HG03103 (cell line): ENCODE measurements around the gene CIDEA.
A peak's percentile ranks its signal among the peaks of the same experiment; 100 is the strongest.

Experiments
- ATAC-seq: cut with Tn5 transposase; IDR thresholded peaks from one replicate; pipeline ENCODE4 v1.9.1; 2021; ENCODE audit warnings: low read depth; ENCODE audit not compliant: unreplicated experiment

CIDEA gene

DNA sequence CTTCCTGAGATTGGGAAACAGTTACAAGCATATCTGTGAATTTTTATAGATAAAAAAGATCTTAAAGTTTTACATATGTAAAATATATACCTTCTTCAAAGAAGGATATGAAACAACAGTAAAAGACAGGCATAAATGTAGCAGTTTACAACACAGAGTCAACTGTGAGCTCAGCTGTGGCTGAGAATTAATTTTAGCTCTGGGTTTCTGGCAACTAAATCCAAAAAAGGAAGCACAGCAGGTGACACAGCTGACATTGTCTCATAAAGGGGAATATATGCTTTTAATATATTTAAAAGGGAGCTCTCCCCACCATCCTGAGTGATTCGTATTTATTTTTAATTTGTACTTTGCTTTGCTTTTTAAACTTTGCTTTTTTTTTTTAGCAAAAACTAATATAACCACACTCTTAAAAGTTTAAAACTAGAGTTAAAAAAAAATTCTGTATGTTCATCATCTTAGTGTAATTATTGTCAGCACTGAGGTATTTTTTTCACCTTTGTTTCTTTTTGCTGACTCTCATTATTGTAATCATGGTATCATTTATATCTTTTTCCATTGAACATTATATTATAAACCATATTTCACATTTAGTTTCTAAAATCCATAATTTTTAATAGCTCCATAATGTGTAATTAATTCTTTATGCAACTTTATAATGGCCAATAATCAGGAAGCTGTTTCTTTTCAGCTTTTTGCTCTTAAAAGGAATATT is 60.6 kb downstream of the CIDEA start:
- no peak for ATAC-seq

DNA sequence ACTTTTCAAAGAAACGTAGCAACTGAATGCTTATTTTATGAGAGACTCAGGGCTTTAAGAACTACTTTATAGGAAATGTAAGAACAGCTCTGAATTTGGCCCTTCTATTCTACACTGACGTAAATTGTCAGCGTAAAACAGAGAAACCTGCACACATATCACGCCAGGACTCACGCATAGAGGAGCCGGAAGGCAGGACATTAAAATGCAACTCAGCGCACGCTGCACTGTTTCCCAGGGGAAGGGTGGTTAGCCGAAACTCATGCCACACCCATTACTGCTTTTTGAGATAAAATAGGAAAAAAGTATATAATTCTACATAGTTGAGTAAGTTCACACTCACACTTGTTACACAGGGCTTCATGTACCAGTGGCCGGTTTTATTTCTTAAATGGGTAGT is 61.3 kb downstream of the CIDEA start:
- no peak for ATAC-seq

DNA sequence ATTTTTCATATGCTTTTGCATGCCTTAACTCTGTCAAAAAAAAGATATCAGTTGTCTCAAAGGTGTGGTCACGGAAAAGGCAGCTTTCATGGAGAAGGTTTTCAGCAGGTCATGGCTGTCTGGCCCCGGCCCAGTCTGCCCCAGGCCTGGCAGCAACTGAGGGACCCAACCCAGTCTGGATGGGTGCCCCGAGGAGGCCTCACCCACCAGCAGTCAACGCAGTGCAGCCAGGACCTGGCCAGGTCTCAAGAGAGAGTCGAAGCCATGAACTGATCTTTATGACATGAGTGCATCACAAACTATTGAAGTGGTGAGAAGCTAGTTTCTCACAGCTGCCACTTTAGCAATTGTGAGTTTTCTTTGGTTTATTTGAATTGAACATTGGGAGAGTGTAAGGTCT is 61.8 kb downstream of the CIDEA start:
- ATAC-seq: no peak

DNA sequence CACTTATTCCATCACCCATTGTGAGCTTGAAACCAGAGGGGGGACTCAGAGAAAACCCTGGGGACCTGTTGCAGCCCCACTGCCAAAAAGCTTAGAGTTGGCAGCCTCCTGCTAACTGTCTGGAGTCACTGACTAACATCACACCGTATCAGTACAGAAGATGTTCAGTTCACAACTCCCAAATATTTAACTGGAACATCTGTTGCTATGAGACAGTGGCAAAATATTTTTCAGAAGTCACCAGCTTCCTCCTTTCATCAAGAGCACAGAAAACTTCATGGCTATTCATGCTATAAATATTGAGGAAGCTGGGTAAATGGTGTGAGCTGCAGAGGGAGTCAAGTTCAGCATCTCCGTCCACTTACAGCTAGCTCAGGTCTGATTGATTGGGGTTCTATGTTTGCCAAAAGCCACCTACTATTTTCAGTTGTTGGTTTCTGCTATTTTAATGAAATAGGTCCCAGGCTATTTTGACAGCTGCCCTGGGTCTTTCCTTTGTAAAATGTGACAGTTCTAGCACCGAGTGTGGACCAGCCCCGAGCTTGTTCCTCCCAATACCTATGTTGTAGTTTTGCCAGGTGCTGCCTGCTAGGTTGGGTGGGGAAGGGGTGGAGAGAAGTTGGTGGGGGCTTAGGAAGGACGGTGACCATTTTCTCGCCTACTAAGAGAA is 63.6 kb downstream of the CIDEA start:
- no peak for ATAC-seq

DNA sequence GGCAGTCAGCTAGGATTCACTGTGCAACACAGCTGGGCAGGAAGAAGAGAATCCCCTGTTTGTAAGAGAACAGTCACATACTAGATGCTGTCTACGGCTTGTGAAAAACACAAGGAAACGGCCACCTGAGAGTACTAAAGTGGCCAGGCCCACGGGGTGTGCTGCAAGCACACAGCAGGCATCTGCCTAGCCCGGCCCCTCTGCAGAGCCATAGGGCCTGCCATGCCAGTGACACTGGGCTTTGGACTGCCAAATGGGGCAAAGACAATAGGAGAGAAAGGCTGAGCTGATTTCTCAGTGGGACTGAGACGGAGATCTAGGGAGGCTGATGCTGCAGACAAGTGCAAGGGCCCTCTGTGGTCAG is 64.2 kb downstream of the CIDEA start:
- no peak for ATAC-seq

DNA sequence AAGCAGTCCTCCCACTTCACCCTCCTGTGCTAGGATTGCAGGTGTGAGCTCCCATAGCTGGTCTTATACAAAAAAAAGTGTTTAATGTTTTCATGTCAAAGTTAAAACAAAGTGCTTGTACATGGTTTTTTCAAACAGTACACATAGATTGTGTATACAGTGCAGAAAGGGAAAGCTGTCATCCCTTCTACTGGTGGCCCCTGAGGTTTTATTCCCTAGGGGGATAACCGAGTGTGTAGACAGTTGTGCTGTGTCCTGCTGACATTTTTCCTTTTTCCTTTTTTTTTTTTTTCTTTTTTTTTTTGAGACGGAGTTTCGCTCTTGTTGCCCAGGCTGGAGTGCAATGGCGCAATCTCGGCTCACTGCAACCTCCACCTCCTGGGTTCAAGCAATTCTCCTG is 64.7 kb downstream of the CIDEA start:
- no peak for ATAC-seq

DNA sequence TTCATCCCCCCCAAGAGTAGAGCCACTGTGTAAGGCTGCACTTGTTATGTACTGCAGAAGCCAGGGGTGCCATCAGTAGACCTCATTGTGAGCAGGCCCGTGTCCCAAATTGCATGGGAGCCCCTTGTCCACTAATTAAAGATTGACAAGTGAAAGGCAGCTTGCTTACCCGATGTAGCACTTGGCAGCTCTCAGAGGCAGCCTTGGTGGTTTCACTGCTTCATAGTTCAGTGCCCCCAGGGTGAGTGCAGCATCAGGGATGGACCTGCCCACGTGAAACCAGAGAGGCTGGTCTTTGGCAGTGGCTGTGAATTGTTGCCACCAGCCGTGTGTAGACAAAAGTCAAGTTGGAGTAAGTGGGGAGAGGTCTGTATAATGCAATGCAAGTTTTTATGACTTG is 67.2 kb downstream of the CIDEA start:
- ATAC-seq: peak; percentile 52

DNA sequence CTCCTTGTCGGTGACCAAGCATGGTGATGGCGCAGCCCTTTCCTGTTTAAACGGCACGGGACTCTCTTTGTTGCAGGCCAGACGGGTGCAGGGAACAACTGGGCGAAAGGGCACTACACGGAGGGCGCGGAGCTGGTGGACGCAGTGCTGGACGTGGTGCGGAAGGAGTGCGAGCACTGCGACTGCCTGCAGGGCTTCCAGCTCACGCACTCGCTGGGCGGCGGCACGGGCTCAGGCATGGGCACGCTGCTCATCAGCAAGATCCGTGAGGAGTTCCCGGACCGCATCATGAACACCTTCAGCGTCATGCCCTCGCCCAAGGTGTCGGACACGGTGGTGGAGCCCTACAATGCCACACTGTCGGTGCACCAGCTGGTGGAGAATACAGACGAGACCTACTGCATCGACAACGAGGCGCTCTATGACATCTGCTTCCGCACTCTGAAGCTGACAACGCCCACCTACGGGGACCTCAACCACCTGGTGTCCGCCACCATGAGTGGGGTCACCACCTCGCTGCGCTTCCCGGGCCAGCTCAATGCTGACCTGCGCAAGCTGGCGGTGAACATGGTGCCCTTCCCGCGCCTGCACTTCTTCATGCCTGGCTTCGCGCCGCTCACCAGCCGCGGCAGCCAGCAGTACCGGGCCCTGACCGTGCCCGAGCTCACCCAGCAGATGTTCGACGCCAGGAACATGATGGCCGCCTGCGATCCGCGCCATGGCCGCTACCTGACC is 71.0 kb downstream of the CIDEA start:
- no peak for ATAC-seq

DNA sequence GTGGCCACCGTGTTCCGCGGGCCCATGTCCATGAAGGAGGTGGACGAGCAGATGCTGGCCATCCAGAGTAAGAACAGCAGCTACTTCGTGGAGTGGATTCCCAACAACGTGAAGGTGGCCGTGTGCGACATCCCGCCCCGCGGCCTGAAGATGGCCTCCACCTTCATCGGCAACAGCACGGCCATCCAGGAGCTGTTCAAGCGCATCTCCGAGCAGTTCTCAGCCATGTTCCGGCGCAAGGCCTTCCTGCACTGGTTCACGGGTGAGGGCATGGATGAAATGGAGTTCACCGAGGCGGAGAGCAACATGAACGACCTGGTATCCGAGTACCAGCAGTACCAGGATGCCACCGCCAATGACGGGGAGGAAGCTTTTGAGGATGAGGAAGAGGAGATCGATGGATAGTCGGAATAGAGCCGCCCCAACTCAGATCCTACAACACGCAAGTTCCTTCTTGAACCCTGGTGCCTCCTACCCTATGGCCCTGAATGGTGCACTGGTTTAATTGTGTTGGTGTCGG is 71.6 kb downstream of the CIDEA start:
- no peak for ATAC-seq

DNA sequence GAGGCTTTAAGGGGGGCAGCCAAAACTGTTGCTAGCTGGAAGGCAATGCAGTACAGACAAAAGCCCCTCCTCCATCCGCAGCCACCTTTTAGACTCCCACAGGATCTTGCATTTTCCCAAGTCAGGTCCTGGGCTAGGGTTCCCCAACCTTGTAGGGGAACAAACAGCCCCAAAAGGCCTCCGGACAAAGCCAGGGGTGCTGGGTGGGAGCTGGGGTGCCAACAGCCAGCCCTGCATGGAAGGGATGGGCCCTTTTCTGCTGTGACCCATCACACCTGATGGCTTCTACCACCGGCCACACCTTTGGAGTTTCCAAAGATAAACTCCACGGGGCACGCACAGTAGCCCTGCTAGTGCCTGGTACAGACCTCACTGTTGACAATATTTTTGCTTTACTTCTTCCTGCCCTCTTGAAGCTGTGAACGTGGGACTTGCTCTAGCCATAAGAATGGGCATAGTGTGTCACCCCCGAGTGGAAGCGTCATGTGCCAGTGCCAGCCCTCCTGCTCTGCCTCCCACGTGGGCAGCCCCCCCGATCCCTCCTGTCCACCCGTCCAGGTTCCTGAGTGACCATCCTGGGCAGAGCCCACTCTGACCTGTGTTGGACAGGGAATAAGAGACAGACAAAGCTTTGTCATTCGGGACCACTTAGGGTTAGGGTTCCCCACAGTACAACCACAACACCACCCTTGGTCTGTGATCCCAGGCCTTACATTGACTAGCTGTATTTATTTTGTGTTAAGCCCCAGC is 72.7 kb downstream of the CIDEA start:
- ATAC-seq: no peak
